Esophagus squamous epithelium (tissue), 4 donors: ENCODE data around the gene ITPA.

ENCODE experiments used
- POLR2A ChIP-seq, 4 donors: fragments of 450-650 bp; IDR thresholded peaks; one replicate each; pipeline ENCODE4 v1.6.1; 2017; ENCODE audit warnings: antibody characterized with exemption in 4 of 4, mild to moderate bottlenecking in 4 of 4, moderate library complexity in 3 of 4
- TF ChIP-seq, protein P1 (sequence below), 6 experiments: fragments of 450-650 bp in 4 of 6; fragments of 200-600 bp in 2 of 6; sonication (generic) in 2 of 6; IDR thresholded peaks; one replicate each; pipeline ENCODE4 v1.5.1; 2016 to 2019; ENCODE audit warnings: antibody characterized with exemption in 6 of 6, mild to moderate bottlenecking in 4 of 6, moderate library complexity in 4 of 6

DNA sequence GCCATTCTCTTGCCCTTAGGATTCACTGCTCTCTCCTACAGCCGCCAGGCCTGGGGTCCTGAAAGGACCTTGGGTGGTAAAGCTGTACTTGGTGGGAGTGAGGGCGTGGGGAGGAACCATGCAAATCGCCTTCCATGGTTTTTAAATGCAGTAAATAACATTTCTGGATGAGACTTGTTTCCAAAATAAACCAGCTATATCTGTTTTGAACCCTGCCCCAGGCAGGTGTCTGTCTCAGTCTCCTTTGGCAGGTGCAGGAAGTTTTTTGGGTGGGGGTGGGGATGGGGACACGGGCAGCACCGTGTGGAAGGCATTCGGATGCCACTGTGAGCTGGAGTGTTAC is 14.3 kb downstream of the ITPA start:
- TF ChIP-seq POLR2A (IDR thresholded peaks at IDR 0.05) = no peak
- TF ChIP-seq, protein P1, sequence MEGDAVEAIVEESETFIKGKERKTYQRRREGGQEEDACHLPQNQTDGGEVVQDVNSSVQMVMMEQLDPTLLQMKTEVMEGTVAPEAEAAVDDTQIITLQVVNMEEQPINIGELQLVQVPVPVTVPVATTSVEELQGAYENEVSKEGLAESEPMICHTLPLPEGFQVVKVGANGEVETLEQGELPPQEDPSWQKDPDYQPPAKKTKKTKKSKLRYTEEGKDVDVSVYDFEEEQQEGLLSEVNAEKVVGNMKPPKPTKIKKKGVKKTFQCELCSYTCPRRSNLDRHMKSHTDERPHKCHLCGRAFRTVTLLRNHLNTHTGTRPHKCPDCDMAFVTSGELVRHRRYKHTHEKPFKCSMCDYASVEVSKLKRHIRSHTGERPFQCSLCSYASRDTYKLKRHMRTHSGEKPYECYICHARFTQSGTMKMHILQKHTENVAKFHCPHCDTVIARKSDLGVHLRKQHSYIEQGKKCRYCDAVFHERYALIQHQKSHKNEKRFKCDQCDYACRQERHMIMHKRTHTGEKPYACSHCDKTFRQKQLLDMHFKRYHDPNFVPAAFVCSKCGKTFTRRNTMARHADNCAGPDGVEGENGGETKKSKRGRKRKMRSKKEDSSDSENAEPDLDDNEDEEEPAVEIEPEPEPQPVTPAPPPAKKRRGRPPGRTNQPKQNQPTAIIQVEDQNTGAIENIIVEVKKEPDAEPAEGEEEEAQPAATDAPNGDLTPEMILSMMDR (IDR thresholded peaks at IDR 0.05) = no peak
